ENCODE measurements around the gene POU4F3. TPM values are rescaled to one million over a fixed set of nuclear protein-coding genes. Genes with fewer than 3 reads are reported as not detected.
A peak's percentile ranks its signal among the peaks of the same experiment; 100 is the strongest.

Gene POU4F3
- total RNA-seq, 1 donor from 2014 or later: 0.19 TPM

DNA sequence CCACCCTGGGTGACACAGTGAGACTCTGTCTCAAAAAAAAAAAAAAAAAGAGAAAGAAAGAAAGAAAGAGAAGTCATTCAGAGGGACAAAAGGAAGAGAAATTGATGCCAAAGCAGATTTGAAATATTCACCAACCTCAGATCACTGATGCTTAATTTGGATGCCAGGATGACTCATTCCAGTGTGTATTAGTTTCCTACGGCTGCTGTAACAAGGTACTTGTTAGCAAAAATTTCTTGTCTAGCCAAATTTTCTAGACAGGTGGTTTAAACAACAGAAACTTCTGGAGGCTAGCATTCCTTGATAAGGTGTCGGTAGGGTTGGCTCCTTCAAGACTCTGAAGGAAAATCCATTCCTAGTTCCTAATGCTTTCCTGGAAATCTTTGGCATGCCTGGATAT lies 42.1 kb downstream of the POU4F3 start:
- H3K9me3 Mint-ChIP-seq: no peaks in the 10 kb centered on the region
- H3K27ac Mint-ChIP-seq: no peak overlapping the region
- no peak overlapping the region for H3K4me3 Mint-ChIP-seq
- no peaks in the 10 kb centered on the region for H3K4me1 Mint-ChIP-seq (ENCODE audit: unreplicated experiment)
- peaks cover 32% of the 10 kb centered on the region for H3K27me3 Mint-ChIP-seq
- no peak for DNase-seq (ENCODE audit: extremely low spot score, unreplicated experiment)
- TF ChIP-seq, protein P1, sequence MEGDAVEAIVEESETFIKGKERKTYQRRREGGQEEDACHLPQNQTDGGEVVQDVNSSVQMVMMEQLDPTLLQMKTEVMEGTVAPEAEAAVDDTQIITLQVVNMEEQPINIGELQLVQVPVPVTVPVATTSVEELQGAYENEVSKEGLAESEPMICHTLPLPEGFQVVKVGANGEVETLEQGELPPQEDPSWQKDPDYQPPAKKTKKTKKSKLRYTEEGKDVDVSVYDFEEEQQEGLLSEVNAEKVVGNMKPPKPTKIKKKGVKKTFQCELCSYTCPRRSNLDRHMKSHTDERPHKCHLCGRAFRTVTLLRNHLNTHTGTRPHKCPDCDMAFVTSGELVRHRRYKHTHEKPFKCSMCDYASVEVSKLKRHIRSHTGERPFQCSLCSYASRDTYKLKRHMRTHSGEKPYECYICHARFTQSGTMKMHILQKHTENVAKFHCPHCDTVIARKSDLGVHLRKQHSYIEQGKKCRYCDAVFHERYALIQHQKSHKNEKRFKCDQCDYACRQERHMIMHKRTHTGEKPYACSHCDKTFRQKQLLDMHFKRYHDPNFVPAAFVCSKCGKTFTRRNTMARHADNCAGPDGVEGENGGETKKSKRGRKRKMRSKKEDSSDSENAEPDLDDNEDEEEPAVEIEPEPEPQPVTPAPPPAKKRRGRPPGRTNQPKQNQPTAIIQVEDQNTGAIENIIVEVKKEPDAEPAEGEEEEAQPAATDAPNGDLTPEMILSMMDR (conservative IDR thresholded peaks at IDR 0.05): no peak
- H3K36me3 Mint-ChIP-seq: no peaks in the 10 kb centered on the region

DNA sequence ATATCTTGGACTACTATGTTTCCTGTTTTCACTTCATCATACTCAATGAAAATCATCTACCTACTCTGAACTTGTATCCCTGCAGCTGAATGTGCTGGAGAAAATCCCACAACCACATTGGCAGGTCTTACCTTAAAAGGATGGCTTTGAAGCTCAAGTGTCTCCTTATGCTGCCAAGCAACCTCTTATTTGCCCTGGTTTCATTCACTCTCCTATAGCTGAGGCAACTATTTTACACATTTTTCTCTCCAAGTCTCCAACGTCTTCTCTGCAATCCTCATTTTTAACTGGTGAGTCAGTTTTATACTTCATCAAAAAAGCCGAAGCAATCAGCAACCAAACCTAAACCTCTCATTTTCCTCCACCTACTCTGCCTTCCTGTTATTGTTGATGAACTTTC lies 49.7 kb downstream of the POU4F3 start:
- Mint-ChIP-seq H3K36me3 (no peaks in the 10 kb centered on the region), H3K4me1 (ENCODE audit: unreplicated experiment) (no peaks in the 10 kb centered on the region), H3K9me3 (no peaks in the 10 kb centered on the region), H3K27me3 (peaks cover 24% of the 10 kb centered on the region), H3K27ac (no peak overlapping the region), H3K4me3 (no peak overlapping the region)
- TF ChIP-seq, protein P1 (conservative IDR thresholded peaks at IDR 0.05): no peak
- no peak for DNase-seq (ENCODE audit: extremely low spot score, unreplicated experiment)

DNA sequence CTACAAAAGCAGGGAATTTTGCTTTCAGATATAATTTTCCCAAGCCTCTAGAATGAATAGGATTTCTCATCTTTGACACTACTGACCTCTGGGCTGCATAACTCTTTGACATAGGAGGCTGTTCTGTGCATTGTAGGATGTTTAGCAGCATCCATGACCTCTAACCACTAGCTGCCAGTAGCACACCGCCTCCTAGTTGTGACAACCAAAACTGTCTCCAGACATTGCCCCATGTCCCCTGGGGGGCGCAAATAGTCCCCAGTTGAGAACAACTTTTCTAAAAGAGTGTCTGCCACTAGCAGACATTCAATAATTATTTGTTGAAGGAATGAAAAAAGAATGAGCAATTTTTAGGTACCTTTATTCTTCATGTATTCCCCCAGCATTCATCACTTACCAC lies 51.8 kb downstream of the POU4F3 start:
- Mint-ChIP-seq H3K27ac (no peak overlapping the region), H3K4me1 (ENCODE audit: unreplicated experiment) (no peaks in the 10 kb centered on the region), H3K27me3 (peaks cover 29% of the 10 kb centered on the region), H3K36me3 (no peaks in the 10 kb centered on the region), H3K4me3 (no peak overlapping the region), H3K9me3 (no peaks in the 10 kb centered on the region)
- DNase-seq (ENCODE audit: extremely low spot score, unreplicated experiment): no peak
- TF ChIP-seq, protein P1 (conservative IDR thresholded peaks at IDR 0.05): peak; percentile 41

Other genes starting within 250 kb of the POU4F3 start
- gene PLAC8L1, start 233.3 kb upstream of the POU4F3 start, total RNA-seq (ENCODE audit: low replicate concordance): 0.95 and 2.4 TPM in 2 replicates
- gene LARS1, start 156.2 kb upstream of the POU4F3 start, total RNA-seq (ENCODE audit: low replicate concordance): 120 and 142 TPM in 2 replicates
- gene RBM27, start 135.2 kb upstream of the POU4F3 start, total RNA-seq (ENCODE audit: low replicate concordance): 17.8 and 19.8 TPM in 2 replicates
- 72.8 and 101 TPM in 2 replicates for gene TCERG1, start 108.5 kb downstream of the POU4F3 start, total RNA-seq (ENCODE audit: low replicate concordance)
- gene GPR151, start 177.4 kb downstream of the POU4F3 start, total RNA-seq (ENCODE audit: low replicate concordance): not detected in 2 replicates